Uterus (tissue), 2 donors: Measurements from ENCODE around the gene OPTC.

Experiments
- POLR2A ChIP-seq, 2 donors: fragments of 450-650 bp; IDR thresholded peaks; one replicate each; pipeline ENCODE4 v1.6.1; 2016; ENCODE audit warnings: antibody characterized with exemption in 2 of 2, mild to moderate bottlenecking in 1 of 2, moderate library complexity in 1 of 2
- TF ChIP-seq, protein P1 (sequence below), 4 experiments: fragments of 200-600 bp in 2 of 4; fragments of 450-650 bp in 2 of 4; sonication (generic) in 2 of 4; IDR thresholded peaks; one replicate each; pipeline ENCODE4 v1.5.1; 2016 to 2019; ENCODE audit warnings: antibody characterized with exemption in 4 of 4, mild to moderate bottlenecking in 2 of 4, moderate library complexity in 1 of 4

DNA sequence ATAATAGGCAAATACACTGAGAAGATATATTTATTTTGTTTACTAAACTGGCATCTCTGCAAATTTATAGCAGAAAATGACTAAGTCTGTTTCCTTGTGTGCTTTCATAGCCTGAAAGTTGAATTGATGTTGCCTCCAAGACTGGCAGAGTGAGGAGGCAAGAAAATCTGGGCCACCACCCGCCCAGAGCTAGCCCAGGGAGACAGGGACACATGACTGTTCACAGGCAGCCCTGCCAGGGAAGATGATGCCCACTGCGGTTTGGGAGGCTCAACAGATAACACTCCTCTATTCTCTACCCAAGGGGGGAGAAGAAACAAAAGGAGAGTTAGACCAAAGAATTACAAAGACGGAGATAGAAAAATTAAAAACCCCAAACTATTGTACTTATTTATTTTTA lies 37.1 kb downstream of the OPTC start:
- TF ChIP-seq, protein P1, sequence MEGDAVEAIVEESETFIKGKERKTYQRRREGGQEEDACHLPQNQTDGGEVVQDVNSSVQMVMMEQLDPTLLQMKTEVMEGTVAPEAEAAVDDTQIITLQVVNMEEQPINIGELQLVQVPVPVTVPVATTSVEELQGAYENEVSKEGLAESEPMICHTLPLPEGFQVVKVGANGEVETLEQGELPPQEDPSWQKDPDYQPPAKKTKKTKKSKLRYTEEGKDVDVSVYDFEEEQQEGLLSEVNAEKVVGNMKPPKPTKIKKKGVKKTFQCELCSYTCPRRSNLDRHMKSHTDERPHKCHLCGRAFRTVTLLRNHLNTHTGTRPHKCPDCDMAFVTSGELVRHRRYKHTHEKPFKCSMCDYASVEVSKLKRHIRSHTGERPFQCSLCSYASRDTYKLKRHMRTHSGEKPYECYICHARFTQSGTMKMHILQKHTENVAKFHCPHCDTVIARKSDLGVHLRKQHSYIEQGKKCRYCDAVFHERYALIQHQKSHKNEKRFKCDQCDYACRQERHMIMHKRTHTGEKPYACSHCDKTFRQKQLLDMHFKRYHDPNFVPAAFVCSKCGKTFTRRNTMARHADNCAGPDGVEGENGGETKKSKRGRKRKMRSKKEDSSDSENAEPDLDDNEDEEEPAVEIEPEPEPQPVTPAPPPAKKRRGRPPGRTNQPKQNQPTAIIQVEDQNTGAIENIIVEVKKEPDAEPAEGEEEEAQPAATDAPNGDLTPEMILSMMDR (IDR thresholded peaks at IDR 0.05): no peak
- no peak for TF ChIP-seq POLR2A (IDR thresholded peaks at IDR 0.05)
